Measurements from ENCODE around the gene DNAJC6.

Gene DNAJC6

GRCh38 chr1:65362545-65362944 is 53.2 kb downstream of the DNAJC6 start:
- Histone ChIP-seq H3K27me3 (replicated peaks) (no peaks in the 10 kb centered on the region), H3K27ac (no peak overlapping the region), H3K36me3 (replicated peaks) (no peaks in the 10 kb centered on the region), H3K4me3 (ENCODE audit: low read depth, low read length) (no peak overlapping the region)
- in situ Hi-C loops (cut with HindIII; ENCODE audit: low pct_ligation_motif_present, low sequenced_read_pairs) = no loop called here
- no peak for TF ChIP-seq CTCF (IDR thresholded peaks at IDR 0.05; ENCODE audit: low read depth, low read length, missing control alignments)
- no peak for DNase-seq

GRCh38 chr1:65363484-65363883 is 54.1 kb downstream of the DNAJC6 start:
- H3K36me3 ChIP-seq (replicated peaks) = no peaks in the 10 kb centered on the region
- H3K4me3 ChIP-seq (ENCODE audit: low read depth, low read length) = no peak overlapping the region
- no peak for TF ChIP-seq CTCF (IDR thresholded peaks at IDR 0.05; ENCODE audit: low read depth, low read length, missing control alignments)
- no peak for DNase-seq
- H3K27ac ChIP-seq = no peak overlapping the region
- no peaks in the 10 kb centered on the region for H3K27me3 ChIP-seq (replicated peaks)
- in situ Hi-C loops (cut with HindIII; ENCODE audit: low pct_ligation_motif_present, low sequenced_read_pairs) = no loop called here

DNA sequence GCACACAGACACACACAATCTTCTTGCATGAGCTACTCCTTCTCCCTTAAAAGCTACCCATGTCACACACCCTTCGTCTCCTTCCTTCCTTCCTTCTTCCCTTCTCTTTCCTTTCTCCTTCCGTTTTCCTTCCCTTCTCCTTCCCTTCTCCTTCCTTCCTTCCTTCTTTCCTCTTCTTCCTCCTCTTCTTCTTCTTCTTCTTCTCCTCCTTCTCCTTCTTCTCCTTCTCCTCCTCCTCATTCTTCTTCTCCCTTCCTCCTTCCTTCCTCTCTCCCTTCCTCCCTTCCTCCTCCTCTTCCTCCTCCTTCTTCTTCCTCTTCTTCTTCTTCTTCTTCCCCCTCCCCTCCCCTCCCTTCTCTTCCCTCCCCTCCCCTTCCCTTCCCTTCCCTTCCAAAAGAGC is 59.1 kb downstream of the DNAJC6 start:
- no peak for DNase-seq
- H3K27ac ChIP-seq = no peak overlapping the region
- H3K36me3 ChIP-seq (replicated peaks) = no peaks in the 10 kb centered on the region
- TF ChIP-seq CTCF (IDR thresholded peaks at IDR 0.05; ENCODE audit: low read depth, low read length, missing control alignments) = no peak
- no peaks in the 10 kb centered on the region for H3K27me3 ChIP-seq (replicated peaks)
- H3K4me3 ChIP-seq (ENCODE audit: low read depth, low read length) = no peak overlapping the region
- in situ Hi-C loops (cut with HindIII; ENCODE audit: low pct_ligation_motif_present, low sequenced_read_pairs) = no loop called here

- no peak for DNase-seq
- Histone ChIP-seq H3K36me3 (replicated peaks) (no peaks in the 10 kb centered on the region), H3K4me3 (ENCODE audit: low read depth, low read length) (no peak overlapping the region), H3K27me3 (replicated peaks) (no peaks in the 10 kb centered on the region), H3K27ac (no peak overlapping the region)
- no peak for TF ChIP-seq CTCF (IDR thresholded peaks at IDR 0.05; ENCODE audit: low read depth, low read length, missing control alignments)
- in situ Hi-C loops (cut with HindIII; ENCODE audit: low pct_ligation_motif_present, low sequenced_read_pairs) = no loop called here
Observed at GRCh38 chr1:65371544-65371943, 62.2 kb downstream of the DNAJC6 start.

GRCh38 chr1:65372557-65372956 is 63.2 kb downstream of the DNAJC6 start:
- H3K27me3 ChIP-seq (replicated peaks) = no peaks in the 10 kb centered on the region

More at GRCh38 chr1:65372557-65372956, 63.2 kb downstream of the DNAJC6 start:
- Histone ChIP-seq H3K27ac (no peak overlapping the region), H3K36me3 (replicated peaks) (no peaks in the 10 kb centered on the region), H3K4me3 (ENCODE audit: low read depth, low read length) (no peak overlapping the region)
- no peak for TF ChIP-seq CTCF (IDR thresholded peaks at IDR 0.05; ENCODE audit: low read depth, low read length, missing control alignments)
- no peak for DNase-seq
- in situ Hi-C loops (cut with HindIII; ENCODE audit: low pct_ligation_motif_present, low sequenced_read_pairs) = no loop called here
